Prostate gland (tissue), 2 donors: Measurements from ENCODE around the gene RBCK1. TPM values are rescaled to one million over a fixed set of nuclear protein-coding genes. Genes with fewer than 3 reads are reported as not detected.

ENCODE experiments used
- DNase-seq: peaks from one replicate; pipeline ENCODE4 v3.0.0-alpha.2; 2019; ENCODE audit warnings: low spot score
- H3K27ac ChIP-seq, 2 donors: fragments of 200-600 bp; sonication (generic); 2 replicates each; pipeline ENCODE4 v1.5.1; 2017 to 2019
- H3K27me3 ChIP-seq: fragments of 200-600 bp; sonication (generic); replicated peaks from 2 replicates; pipeline ENCODE4 v1.5.1; 2019; ENCODE audit not compliant: insufficient read depth
- H3K36me3 ChIP-seq, 2 donors: fragments of 200-600 bp; sonication (generic); 1 replicate in 1 of 2; 2 replicates in 1 of 2; pipeline versions ENCODE4 v1.5.1 to v1.8.1; 2017 to 2019
- H3K4me1 ChIP-seq: fragments of 200-600 bp; sonication (generic); replicated peaks from 2 replicates; pipeline ENCODE4 v1.5.1; 2019
- H3K4me3 ChIP-seq, 2 donors: fragments of 200-600 bp; sonication (generic); 2 replicates each; pipeline ENCODE4 v1.5.1; 2017 to 2019
- H3K9me3 ChIP-seq: fragments of 200-600 bp; sonication (generic); 2 replicates; pipeline ENCODE4 v1.5.1; 2017
- CTCF ChIP-seq, 4 experiments: fragments of 200-600 bp in 2 of 4; fragments of 450-650 bp in 2 of 4; sonication (generic) in 2 of 4; IDR thresholded peaks; 1 replicate in 3 of 4; 2 replicates in 1 of 4; pipeline ENCODE4 v1.5.1; 2016 to 2019; ENCODE audit warnings: antibody characterized with exemption in 4 of 4, mild to moderate bottlenecking in 2 of 4, moderate library complexity in 2 of 4
- POLR2A ChIP-seq: fragments of 450-650 bp; IDR thresholded peaks from one replicate; pipeline ENCODE4 v1.6.1; 2016; ENCODE audit warnings: antibody characterized with exemption, mild to moderate bottlenecking
- POLR2AphosphoS5 ChIP-seq: sonication (generic); formaldehyde crosslinking; IDR thresholded peaks from one replicate; pipeline ENCODE4 v1.6.1; 2017; ENCODE audit warnings: antibody characterized with exemption
- WGBS: methylation state at CpG from one replicate; pipeline ENCODE4 v1.1.5; 2018; 5-methylcytosine and 5-hydroxymethylcytosine counted together
- intact Hi-C: fragments of 100-400 bp; cut with DNase I; formaldehyde crosslinking; loops from one replicate; pipeline ENCODE4 v1.14.2; 2022
- total RNA-seq, 2 donors: library from RNA; depleted of rRNA; stranded (reverse); fragments of >200 nt; gene quantifications; one replicate each; pipeline ENCODE4 v1.1.0, GENCODE V29; 2016

Gene RBCK1
- total RNA-seq, 2 donors from 2014 or later = 108 to 158 TPM

DNA sequence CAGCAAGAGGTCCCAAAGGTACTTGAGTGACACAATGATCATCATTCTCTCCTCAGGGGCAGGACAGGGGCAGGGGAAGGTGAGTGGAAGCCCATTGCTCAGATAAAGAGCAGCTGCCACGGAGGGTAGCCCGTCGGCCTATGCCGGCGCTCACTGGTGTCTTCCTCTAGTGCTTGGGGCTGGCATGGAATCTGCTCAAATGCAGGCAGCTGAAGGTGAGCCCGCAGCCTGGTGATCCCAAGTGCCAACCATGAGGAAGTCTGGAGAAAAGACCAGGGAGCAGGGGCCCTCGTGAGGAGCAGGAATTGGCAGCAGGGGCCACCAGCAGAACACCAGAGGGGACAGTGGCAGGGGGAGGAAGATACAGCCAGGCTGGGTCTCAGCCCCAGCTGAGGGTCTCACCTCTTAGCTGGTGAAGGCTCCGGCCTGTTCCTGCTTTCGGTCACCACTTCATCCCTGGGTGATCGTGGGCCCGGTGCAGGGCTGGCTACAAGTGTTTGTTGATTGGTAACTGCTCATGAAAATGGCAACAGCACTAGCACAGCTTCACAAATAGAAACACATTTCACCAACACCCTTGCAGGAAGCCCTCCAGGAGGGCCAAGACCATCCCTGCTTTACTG lies 24.7 kb downstream of the RBCK1 start:
- Histone ChIP-seq H3K4me3 (no peak overlapping the region), H3K27ac (no peak overlapping the region), H3K27me3 (no peaks in the 10 kb centered on the region), H3K36me3 (peaks cover 3 to 10% of the 10 kb centered on the region in 2 donors), H3K4me1 (no peaks in the 10 kb centered on the region), H3K9me3 (no peaks in the 10 kb centered on the region)
- 88% methylated on average over 11 of the region's 11 CpGs for WGBS
- TF ChIP-seq CTCF (IDR thresholded peaks at IDR 0.05) = no peak
- no peak for TF ChIP-seq POLR2AphosphoS5
- no peak for TF ChIP-seq POLR2A
- DNase-seq = no peak
- intact Hi-C loops = no loop called here

- TF ChIP-seq POLR2A (no peak), POLR2AphosphoS5 (no peak), CTCF (IDR thresholded peaks at IDR 0.05) (no peak)
- Histone ChIP-seq H3K36me3 (peaks cover 3 to 10% of the 10 kb centered on the region in 2 donors), H3K4me1 (no peaks in the 10 kb centered on the region), H3K4me3 (no peak overlapping the region), H3K27me3 (no peaks in the 10 kb centered on the region), H3K27ac (no peak overlapping the region), H3K9me3 (no peaks in the 10 kb centered on the region)
- no peak for DNase-seq
- WGBS = 77% methylated on average over 12 of the region's 12 CpGs
- intact Hi-C loops = no loop called here
Observed at GRCh38 chr20:433300-433975, 25.3 kb downstream of the RBCK1 start.

- no peaks in the 10 kb centered on the region for H3K27me3 ChIP-seq
- H3K27ac ChIP-seq = no peak overlapping the region
- TF ChIP-seq CTCF (IDR thresholded peaks at IDR 0.05) = no peak
- intact Hi-C loops = no loop called here
- DNase-seq = no peak
- peaks cover 3 to 13% of the 10 kb centered on the region in 2 donors for H3K36me3 ChIP-seq
- no peak overlapping the region for H3K4me3 ChIP-seq
- H3K9me3 ChIP-seq = no peaks in the 10 kb centered on the region
- WGBS = 74% methylated on average over 11 of the region's 11 CpGs
- no peaks in the 10 kb centered on the region for H3K4me1 ChIP-seq
Observed at GRCh38 chr20:434221-434620, 26.1 kb downstream of the RBCK1 start.

DNA sequence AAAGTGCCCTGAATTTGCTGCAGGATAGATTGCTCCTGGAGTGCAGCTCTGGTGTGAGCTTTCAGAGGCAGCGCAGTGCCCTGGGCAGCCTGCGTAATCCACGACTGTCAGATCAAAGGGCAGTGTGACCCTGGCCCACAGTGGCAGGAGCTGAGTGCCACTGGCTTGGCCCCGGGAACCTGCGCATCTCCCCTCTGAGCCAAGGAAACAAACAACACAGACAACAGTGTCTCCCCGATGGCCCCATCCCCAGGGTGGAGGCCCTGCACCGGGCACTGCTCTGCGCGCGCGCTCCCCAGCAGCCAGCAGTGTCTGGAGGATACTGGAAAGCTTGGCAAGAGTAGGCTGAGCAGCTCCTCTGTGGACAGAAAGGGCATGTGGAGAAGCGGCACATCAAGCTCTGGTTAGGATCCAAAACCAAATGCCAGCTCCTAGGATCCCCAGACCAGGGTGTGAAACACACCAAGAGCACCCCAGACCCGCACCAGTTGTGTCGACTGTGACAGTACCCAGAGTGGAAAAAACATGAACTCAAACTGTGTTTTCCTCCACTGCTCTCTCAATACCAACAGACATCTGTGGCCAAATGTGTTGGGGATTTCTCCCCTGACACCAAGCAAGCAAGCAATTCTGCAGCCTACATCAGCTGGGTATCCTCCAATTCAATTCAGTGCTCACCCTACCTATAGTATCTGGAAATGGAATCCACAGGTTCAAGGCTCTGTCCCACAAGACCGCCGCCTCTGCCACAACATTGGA lies 26.7 kb downstream of the RBCK1 start:
- H3K27me3 ChIP-seq = no peaks in the 10 kb centered on the region
- H3K9me3 ChIP-seq = no peaks in the 10 kb centered on the region
- WGBS = 87% methylated on average over 16 of the region's 16 CpGs
- no peak overlapping the region for H3K27ac ChIP-seq
- H3K4me1 ChIP-seq = no peaks in the 10 kb centered on the region
- TF ChIP-seq CTCF (IDR thresholded peaks at IDR 0.05) = no peak
- TF ChIP-seq POLR2A = no peak
- no peak for TF ChIP-seq POLR2AphosphoS5
- intact Hi-C loops = no loop called here
- H3K36me3 ChIP-seq = peaks cover 3 to 14% of the 10 kb centered on the region in 2 donors
- H3K4me3 ChIP-seq = no peak overlapping the region
- no peak for DNase-seq
